ENCODE data around the gene CD101.
"Not testable (repeated sequence)": the region's sequence is repeated elsewhere in the genome, so short reads cannot be mapped to it uniquely, and the experiment has no call there.

The CD101 gene

GRCh38 chr1:117001254-117001927, at the start of gene CD101:
CD101 (plus strand) TSS chr1:117001760; CDS start chr1:117001818, 58 bp downstream.
- DNase-seq (ENCODE audit: low read depth in 2 of 2), result no peak

- DNase-seq (ENCODE audit: low read depth in 2 of 2), result no peak
Observed at GRCh38 chr1:116952738-116953275, 48.8 kb upstream of the CD101 start.

- no peak for DNase-seq (ENCODE audit: low read depth in 2 of 2)
Observed at GRCh38 chr1:116954440-116954839, 47.1 kb upstream of the CD101 start.

- no peak for DNase-seq (ENCODE audit: low read depth in 2 of 2)
Observed at GRCh38 chr1:116956378-116956777, 45.2 kb upstream of the CD101 start.

- no peak for DNase-seq (ENCODE audit: low read depth in 2 of 2)
Observed at GRCh38 chr1:116957646-116958045, 43.9 kb upstream of the CD101 start.

- DNase-seq (ENCODE audit: low read depth in 2 of 2), result no peak
Observed at GRCh38 chr1:116958110-116958509, 43.5 kb upstream of the CD101 start.

GRCh38 chr1:116958977-116959376, 42.6 kb upstream of the CD101 start:
- no peak for DNase-seq (ENCODE audit: low read depth in 2 of 2)

GRCh38 chr1:116961606-116962005, 40.0 kb upstream of the CD101 start:
- DNase-seq (ENCODE audit: low read depth in 2 of 2), result no peak

- DNase-seq (ENCODE audit: low read depth in 2 of 2), result no peak
Observed at GRCh38 chr1:116962987-116963639, 38.4 kb upstream of the CD101 start.

- no peak for DNase-seq (ENCODE audit: low read depth in 2 of 2)
Observed at GRCh38 chr1:116966791-116967190, 34.8 kb upstream of the CD101 start.

- DNase-seq (ENCODE audit: low read depth in 2 of 2), result no peak
Observed at GRCh38 chr1:116968724-116969123, 32.8 kb upstream of the CD101 start.

GRCh38 chr1:116971258-116971860, 30.2 kb upstream of the CD101 start:
- DNase-seq (ENCODE audit: low read depth in 2 of 2), result no peak

- DNase-seq (ENCODE audit: low read depth in 2 of 2), result no peak
Observed at GRCh38 chr1:116971965-116972673, 29.4 kb upstream of the CD101 start.

GRCh38 chr1:116972674-116973030, 28.9 kb upstream of the CD101 start:
- no peak for DNase-seq (ENCODE audit: low read depth in 2 of 2)

- DNase-seq (ENCODE audit: low read depth in 2 of 2), result not testable (repeated sequence)
Observed at GRCh38 chr1:116980309-116980708, 21.3 kb upstream of the CD101 start.

GRCh38 chr1:116981521-116982037, 20.0 kb upstream of the CD101 start:
- DNase-seq (ENCODE audit: low read depth in 2 of 2), result no peak

GRCh38 chr1:116982319-116983004, 19.1 kb upstream of the CD101 start:
- DNase-seq (ENCODE audit: low read depth in 2 of 2), result no peak

GRCh38 chr1:116983112-116983511, 18.4 kb upstream of the CD101 start:
- no peak for DNase-seq (ENCODE audit: low read depth in 2 of 2)

- no peak for DNase-seq (ENCODE audit: low read depth in 2 of 2)
Observed at GRCh38 chr1:116983678-116984077, 17.9 kb upstream of the CD101 start.

- no peak for DNase-seq (ENCODE audit: low read depth in 2 of 2)
Observed at GRCh38 chr1:116984406-116985160, 17.0 kb upstream of the CD101 start.

Data from stimulated activated CD8-positive, alpha-beta memory T cell treated with anti-CD3 and anti-CD28 coated beads, Interleukin-15, amount 100 ng/mL, for 4 hours (primary cell).